H1 (cell line): Measurements from ENCODE around the gene AGR3. TPM values are rescaled to one million over a fixed set of nuclear protein-coding genes. Genes with fewer than 3 reads are reported as not detected.

Experiments used
- CTCF ChIA-PET: fragments of 300-600 bp; sonication (Branson Sonifier 250); formaldehyde crosslinking; loops from one replicate; lab custom pipeline; 2021; ENCODE audit not compliant: partially characterized antibody; lab: Charles Lee
- POLR2A ChIA-PET: fragments of 300-600 bp; sonication (Branson Sonifier 250); formaldehyde crosslinking; loops from one replicate; lab custom pipeline; 2021; ENCODE audit warnings: inconsistent platforms; ENCODE audit not compliant: partially characterized antibody; lab: Charles Lee
- DNase-seq, 2 experiments: peaks; one replicate each; pipeline versions ENCODE4 v3.0.0 to v3.0.0-alpha.2; 2010 to 2022; ENCODE audit warnings: low spot score in 2 of 2, low read depth in 1 of 2, mixed read lengths in 1 of 2
- FAIRE-seq: peaks from 2 replicates; lab custom pipeline; 2011; peaks lifted over from hg19 to GRCh38; lab: Jason Lieb, UNC
- H2AFZ ChIP-seq: 2 replicates; pipeline ENCODE4 v1.8.1; 2012; ENCODE audit warnings: low read length, inconsistent platforms
- H2AK5ac ChIP-seq: 2 replicates; pipeline ENCODE4 v1.6.1; 2013; ENCODE audit warnings: low read depth, low read length
- H2BK120ac ChIP-seq: replicated peaks from 2 replicates; pipeline ENCODE3; 2013; ENCODE audit warnings: low read depth, low read length, inconsistent platforms
- H2BK12ac ChIP-seq: 2 replicates; pipeline ENCODE4 v1.6.1; 2013; ENCODE audit warnings: low read depth, low read length
- H2BK15ac ChIP-seq: 2 replicates; pipeline ENCODE4 v1.6.1; 2013; ENCODE audit warnings: low read length
- H2BK20ac ChIP-seq: 2 replicates; pipeline ENCODE4 v1.6.1; 2013; ENCODE audit warnings: low read length
- H2BK5ac ChIP-seq: 2 replicates; pipeline ENCODE4 v1.6.1; 2013; ENCODE audit warnings: low read depth, low read length
- H3K14ac ChIP-seq: 2 replicates; pipeline ENCODE4 v1.6.1; 2013; ENCODE audit warnings: inconsistent platforms; ENCODE audit not compliant: insufficient read length
- H3K18ac ChIP-seq: 2 replicates; pipeline ENCODE4 v1.6.1; 2013; ENCODE audit warnings: low read length; ENCODE audit errors: extremely low read depth
- H3K23ac ChIP-seq: 2 replicates; pipeline ENCODE4 v1.6.1; 2013; ENCODE audit warnings: inconsistent platforms; ENCODE audit not compliant: insufficient read length
- H3K23me2 ChIP-seq: 2 replicates; pipeline ENCODE4 v1.6.1; 2013; ENCODE audit warnings: low read depth, low read length
- H3K27ac ChIP-seq: 2 replicates; pipeline ENCODE4 v1.6.1; 2011; ENCODE audit warnings: low read depth, low read length, inconsistent platforms
- H3K27me3 ChIP-seq, 4 experiments: replicated peaks in 1 of 4; 1 replicate in 1 of 4; 2 replicates in 3 of 4; pipeline versions ENCODE4 v1.6.1 to v1.8.1; 2011 to 2013; ENCODE audit warnings: low read length in 3 of 4, mild to moderate bottlenecking in 3 of 4, inconsistent platforms in 2 of 4, mixed read lengths in 2 of 4, moderate library complexity in 1 of 4; ENCODE audit not compliant: control insufficient read depth in 3 of 4, insufficient read depth in 3 of 4; ENCODE audit errors: extremely low read depth in 1 of 4
- H3K36me3 ChIP-seq, 4 experiments: 2 replicates each; pipeline versions ENCODE4 v1.6.1 to v1.8.1; 2011 to 2013; ENCODE audit warnings: mild to moderate bottlenecking in 4 of 4, low read length in 3 of 4, moderate library complexity in 2 of 4, control low read depth in 1 of 4, inconsistent platforms in 1 of 4; ENCODE audit not compliant: insufficient read depth in 4 of 4, control insufficient read depth in 2 of 4
- H3K4ac ChIP-seq: replicated peaks from 2 replicates; pipeline ENCODE3; 2013; ENCODE audit warnings: low read length, low read depth, mixed read lengths, inconsistent platforms; ENCODE audit not compliant: insufficient read length
- H3K4me1 ChIP-seq, 4 experiments: replicated peaks in 1 of 4; 1 replicate in 1 of 4; 2 replicates in 3 of 4; pipeline versions ENCODE4 v1.6.1 to v1.8.1; 2011 to 2013; ENCODE audit warnings: low read length in 3 of 4, inconsistent platforms in 2 of 4, mixed read lengths in 1 of 4; ENCODE audit not compliant: insufficient read depth in 4 of 4, control insufficient read depth in 3 of 4
- H3K4me2 ChIP-seq, 2 experiments: 2 replicates each; pipeline versions ENCODE4 v1.6.1 to v1.8.1; 2011 to 2013; ENCODE audit warnings: low read depth in 2 of 2, low read length in 2 of 2, control low read depth in 1 of 2, inconsistent platforms in 1 of 2, mild to moderate bottlenecking in 1 of 2; ENCODE audit not compliant: insufficient read depth in 1 of 2
- H3K4me3 ChIP-seq, 4 experiments: fragments of 200-600, 300-600 bp in 1 of 4; sonication (generic), shearing (Covaris generic), sonication (Bioruptor Twin) in 1 of 4; 2 replicates each; pipeline versions ENCODE4 v1.5.1 to v1.8.1; 2011 to 2016; ENCODE audit warnings: low read length in 4 of 4, low read depth in 3 of 4, control low read depth in 2 of 4, inconsistent platforms in 2 of 4, mild to moderate bottlenecking in 2 of 4, mixed read lengths in 1 of 4, moderate library complexity in 1 of 4; ENCODE audit not compliant: insufficient read depth in 2 of 4; ENCODE audit errors: extremely low read depth in 1 of 4
- H3K56ac ChIP-seq: replicated peaks from 2 replicates; pipeline ENCODE3; 2013; ENCODE audit warnings: low read depth, mild to moderate bottlenecking, mixed read lengths, low read length, inconsistent platforms; ENCODE audit not compliant: insufficient read length
- H3K79me1 ChIP-seq: 2 replicates; pipeline ENCODE4 v1.6.1; 2013; ENCODE audit warnings: low read depth, low read length, control low read depth
- H3K79me2 ChIP-seq, 2 experiments: 2 replicates each; pipeline versions ENCODE4 v1.6.1 to v1.8.1; 2012 to 2013; ENCODE audit warnings: low read length in 2 of 2, mild to moderate bottlenecking in 2 of 2, inconsistent platforms in 1 of 2; ENCODE audit not compliant: insufficient read depth in 2 of 2, control insufficient read depth in 1 of 2
- H3K9ac ChIP-seq, 4 experiments: replicated peaks in 1 of 4; 1 replicate in 1 of 4; 2 replicates in 3 of 4; pipeline versions ENCODE4 v1.6.1 to v1.8.1; 2011 to 2013; ENCODE audit warnings: low read depth in 3 of 4, low read length in 3 of 4, control low read depth in 2 of 4, mild to moderate bottlenecking in 2 of 4, moderate library complexity in 2 of 4, inconsistent platforms in 1 of 4; ENCODE audit errors: extremely low read depth in 1 of 4
- H3K9me3 ChIP-seq, 2 experiments: 2 replicates each; pipeline versions ENCODE4 v1.6.1 to v1.8.1; 2012 to 2013; ENCODE audit warnings: mild to moderate bottlenecking in 2 of 2, moderate library complexity in 2 of 2, control low read depth in 1 of 2, inconsistent platforms in 1 of 2, low read depth in 1 of 2, low read length in 1 of 2, mixed read lengths in 1 of 2; ENCODE audit not compliant: insufficient read depth in 2 of 2
- H4K20me1 ChIP-seq, 2 experiments: replicated peaks in 1 of 2; 2 replicates each; pipeline versions ENCODE3 to v1.8.1; 2011 to 2013; ENCODE audit warnings: inconsistent platforms in 2 of 2, low read length in 2 of 2, mild to moderate bottlenecking in 1 of 2; ENCODE audit not compliant: insufficient read depth in 2 of 2, control insufficient read depth in 1 of 2
- H4K5ac ChIP-seq: 2 replicates; pipeline ENCODE4 v1.6.1; 2013; ENCODE audit warnings: low read length, low read depth, mixed read lengths, inconsistent platforms; ENCODE audit not compliant: insufficient read length
- H4K8ac ChIP-seq: 2 replicates; pipeline ENCODE4 v1.8.0; 2013; ENCODE audit warnings: mild to moderate bottlenecking, moderate library complexity, low read length, inconsistent platforms; ENCODE audit not compliant: insufficient read depth; ENCODE audit errors: extremely low read depth
- H4K91ac ChIP-seq: replicated peaks from 2 replicates; pipeline ENCODE3; 2013; ENCODE audit warnings: low read length, mixed read lengths, inconsistent platforms; ENCODE audit not compliant: insufficient read length
- CBX8 ChIP-seq: fragments of 300-800, 300-1000 bp; sonication (generic); IDR thresholded peaks from 2 replicates; pipeline ENCODE4 v1.7.1; 2016; ENCODE audit warnings: low read depth, low read length, borderline replicate concordance
- CHD1 ChIP-seq: IDR thresholded peaks from 2 replicates; pipeline ENCODE4 v1.6.1; 2012; ENCODE audit warnings: low read depth, low read length, improper control_type of control experiment
- JUN ChIP-seq: IDR thresholded peaks from 2 replicates; pipeline ENCODE4 v1.6.1; 2011; ENCODE audit warnings: low read depth, mild to moderate bottlenecking, improper control_type of control experiment, low read length
- JUND ChIP-seq: IDR thresholded peaks from 2 replicates; pipeline ENCODE4 v1.6.1; 2011; ENCODE audit warnings: mild to moderate bottlenecking, improper control_type of control experiment, low read length
- SUZ12 ChIP-seq: fragments of 200-600 bp; sonication (generic); IDR thresholded peaks from 2 replicates; pipeline ENCODE4 v1.6.1; 2012; ENCODE audit warnings: mild to moderate bottlenecking, inconsistent platforms, low read length, moderate library complexity, mixed read lengths
- TEAD4 ChIP-seq: IDR thresholded peaks from 2 replicates; pipeline ENCODE4 v1.6.1; 2012; ENCODE audit warnings: low read depth, low read length, inconsistent platforms, mixed read lengths
- WGBS, 2 experiments: shearing (Covaris generic) in 1 of 2; methylation state at CpG; one replicate each; pipeline versions ENCODE4 v1.1.6 to v1.1.7; 2013 to 2015; ENCODE audit warnings: low lambda C conversion rate in 2 of 2, mixed read lengths in 2 of 2, inconsistent platforms in 1 of 2, low coverage in 1 of 2, missing lambda C conversion rate in 1 of 2; ENCODE audit not compliant: insufficient replicate concordance in 2 of 2, insufficient coverage in 1 of 2, insufficient read length in 1 of 2; ENCODE audit errors: extremely low coverage in 1 of 2, missing lambda C conversion rate in 1 of 2; 5-methylcytosine and 5-hydroxymethylcytosine counted together
- polyA plus RNA-seq, 7 experiments: library from polyadenylated mRNA; depleted of rRNA in 3 of 7; stranded (reverse) in 5 of 7; unstranded in 2 of 7; fragments of >200 nt in 5 of 7; fragments of 200-250 nt in 2 of 7; gene quantifications; 1 replicate in 5 of 7; 2 replicates in 1 of 7; 4 replicates in 1 of 7; pipeline versions ENCODE4 v1.2.1 to v1.2.3, GENCODE V29; 2011 to 2013; ENCODE audit warnings: missing spikeins in 2 of 7, mixed read lengths in 2 of 7
- total RNA-seq: library from RNA; stranded (reverse); fragmentation: NEBNext Ultra II Directional; extraction: Animal tissue kit (Norgen Biotek cat#: 25700); gene quantifications from 2 replicates; pipeline ENCODE4 v1.2.1, GENCODE V29; 2021
- TF ChIP-seq, protein P1 (sequence below): IDR thresholded peaks from 2 replicates; pipeline ENCODE4 v1.6.1; 2012; ENCODE audit warnings: inconsistent platforms

Gene AGR3
- total and polyA plus RNA-seq, 2 of the 8 experiments (the other 6 are each of a cell fraction or from before 2014, with no cell fraction given) = not detected

DNA sequence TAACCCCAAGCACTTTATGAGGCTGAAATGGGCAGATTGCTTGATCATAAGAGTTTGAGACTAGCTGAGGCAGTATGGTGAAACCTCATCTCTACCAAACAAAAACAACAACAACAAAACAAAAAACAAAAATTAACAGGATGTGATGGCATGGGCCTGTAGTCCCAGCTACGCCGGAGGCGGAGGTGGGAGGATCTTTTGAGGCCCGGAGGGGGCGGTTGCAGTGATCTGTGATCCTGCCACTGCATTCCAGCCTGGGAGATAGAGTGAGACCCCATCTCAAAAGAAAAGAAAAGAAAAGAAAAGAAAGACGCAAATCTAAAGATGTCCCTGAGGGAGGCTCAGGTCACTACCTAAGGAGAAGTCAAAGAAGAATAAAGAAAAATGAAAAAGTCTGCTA is 41.7 kb downstream of the AGR3 start:
- peak; percentile 28 for FAIRE-seq
- no peak overlapping the region for H3K56ac ChIP-seq
- no peak overlapping the region for H4K8ac ChIP-seq
- no peak overlapping the region for H2BK20ac ChIP-seq
- H3K23me2 ChIP-seq = no peaks in the 10 kb centered on the region
- no peak overlapping the region for H3K4ac ChIP-seq
- H2AK5ac ChIP-seq = no peak overlapping the region
- CTCF ChIA-PET = interaction anchor here (0.7 to 2.4 kb wide), 3 partner anchors 10 to 253 kb away, joined by 3 to 11 read pairs (median 3); no protein-coding TSS in a partner anchor
- no peak overlapping the region for H2BK12ac ChIP-seq
- H2BK120ac ChIP-seq = no peak overlapping the region
- H2AFZ ChIP-seq = 0 out of 2 replicates have a peak overlapping the region, but pooled peaks have one; percentile 77
- H4K91ac ChIP-seq = no peak overlapping the region
- no peak overlapping the region for H3K4me3 ChIP-seq
- H3K79me1 ChIP-seq = no peaks in the 10 kb centered on the region
- H3K27ac ChIP-seq = no peak overlapping the region
- no peak for DNase-seq
- H3K23ac ChIP-seq = no peak overlapping the region
- no peaks in the 10 kb centered on the region for H3K4me1 ChIP-seq
- no peaks in the 10 kb centered on the region for H4K20me1 ChIP-seq
- no peak overlapping the region for H2BK5ac ChIP-seq
- no peak overlapping the region for H3K18ac ChIP-seq
- TF ChIP-seq CBX8 = no peak
- TF ChIP-seq JUN = no peak
- TF ChIP-seq, protein P1, sequence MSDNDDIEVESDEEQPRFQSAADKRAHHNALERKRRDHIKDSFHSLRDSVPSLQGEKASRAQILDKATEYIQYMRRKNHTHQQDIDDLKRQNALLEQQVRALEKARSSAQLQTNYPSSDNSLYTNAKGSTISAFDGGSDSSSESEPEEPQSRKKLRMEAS = no peak
- TF ChIP-seq JUND = no peak
- 0 out of 2 replicates have a peak, but pooled peaks have one; percentile 45 for TF ChIP-seq TEAD4
- TF ChIP-seq CHD1 = no peak
- TF ChIP-seq SUZ12 = no peak
- no peaks in the 10 kb centered on the region for H3K36me3 ChIP-seq
- H3K4me2 ChIP-seq = no peak overlapping the region
- H3K14ac ChIP-seq = no peak overlapping the region
- 86% methylated on average over 6 of the region's 6 CpGs; no CpG with 5 or more reads in 1 of the 2 experiments for WGBS, 2 experiments
- no peak overlapping the region for H3K9ac ChIP-seq
- no peaks in the 10 kb centered on the region for H3K27me3 ChIP-seq
- H3K9me3 ChIP-seq = no peaks in the 10 kb centered on the region
- H4K5ac ChIP-seq = no peak overlapping the region
- H2BK15ac ChIP-seq = no peak overlapping the region
- POLR2A ChIA-PET = no interaction called here
- H3K79me2 ChIP-seq = no peaks in the 10 kb centered on the region
